ENCODE measurements around the gene USP49.

The USP49 gene

DNA sequence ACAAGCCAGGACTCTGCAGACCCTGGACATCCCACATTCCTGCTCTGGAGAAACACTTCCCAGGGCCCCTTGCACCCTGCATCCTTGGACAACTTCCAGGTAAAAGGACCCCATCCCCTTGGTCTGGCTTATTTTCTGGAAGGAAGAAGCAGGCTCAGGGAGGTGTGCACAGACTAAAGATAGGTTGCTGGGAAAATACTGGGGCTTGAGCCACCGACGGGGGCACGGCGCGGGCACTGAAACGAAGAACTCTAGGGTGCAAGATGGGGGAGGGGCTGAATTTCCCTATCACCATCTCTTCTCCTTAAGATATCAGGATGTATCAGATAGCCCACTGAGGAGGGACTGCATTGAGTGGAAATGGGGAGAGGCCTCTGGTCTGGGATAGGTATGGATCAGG lies 116.3 kb downstream of the USP49 start:
- Histone ChIP-seq H3K9ac (ENCODE audit: low read depth, low read length) (peak overlapping the region; percentile 69), H4K20me1 (ENCODE audit: insufficient read depth, low read length) (no peaks in the 10 kb centered on the region), H3K79me2 (ENCODE audit: insufficient read depth, low read length) (peaks cover 9% of the 10 kb centered on the region), H3K4me3 (ENCODE audit: low read depth in 1 of 2, low read length in 2 of 2) (peak overlapping the region; percentile 59 to 81; a peak in 3 of 4 replicates), H3K4me2 (ENCODE audit: insufficient read depth, low read length) (peak overlapping the region; percentile 92), H3K4me1 (ENCODE audit: insufficient read depth, low read length) (peaks cover 27% of the 10 kb centered on the region), H2AFZ (ENCODE audit: low read depth, low read length) (peak overlapping the region; percentile 72), H3K27ac (ENCODE audit: low read length) (peak overlapping the region; percentile 68; the same call in 1 of the 2 replicates), H3K9me3 (ENCODE audit: insufficient read depth, low read length, severe bottlenecking) (no peaks in the 10 kb centered on the region), H3K27me3 (ENCODE audit: insufficient read depth, low read length, poor library complexity) (peaks cover 4% of the 10 kb centered on the region), H3K36me3 (ENCODE audit: insufficient read depth, low read length) (peaks cover 23% of the 10 kb centered on the region)
- no peak for TF ChIP-seq EZH2 (IDR thresholded peaks at IDR 0.05; ENCODE audit: borderline replicate concordance, low read depth, low read length, severe bottlenecking)
- TF ChIP-seq, protein P1, sequence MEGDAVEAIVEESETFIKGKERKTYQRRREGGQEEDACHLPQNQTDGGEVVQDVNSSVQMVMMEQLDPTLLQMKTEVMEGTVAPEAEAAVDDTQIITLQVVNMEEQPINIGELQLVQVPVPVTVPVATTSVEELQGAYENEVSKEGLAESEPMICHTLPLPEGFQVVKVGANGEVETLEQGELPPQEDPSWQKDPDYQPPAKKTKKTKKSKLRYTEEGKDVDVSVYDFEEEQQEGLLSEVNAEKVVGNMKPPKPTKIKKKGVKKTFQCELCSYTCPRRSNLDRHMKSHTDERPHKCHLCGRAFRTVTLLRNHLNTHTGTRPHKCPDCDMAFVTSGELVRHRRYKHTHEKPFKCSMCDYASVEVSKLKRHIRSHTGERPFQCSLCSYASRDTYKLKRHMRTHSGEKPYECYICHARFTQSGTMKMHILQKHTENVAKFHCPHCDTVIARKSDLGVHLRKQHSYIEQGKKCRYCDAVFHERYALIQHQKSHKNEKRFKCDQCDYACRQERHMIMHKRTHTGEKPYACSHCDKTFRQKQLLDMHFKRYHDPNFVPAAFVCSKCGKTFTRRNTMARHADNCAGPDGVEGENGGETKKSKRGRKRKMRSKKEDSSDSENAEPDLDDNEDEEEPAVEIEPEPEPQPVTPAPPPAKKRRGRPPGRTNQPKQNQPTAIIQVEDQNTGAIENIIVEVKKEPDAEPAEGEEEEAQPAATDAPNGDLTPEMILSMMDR (IDR thresholded peaks at IDR 0.05; ENCODE audit: borderline replicate concordance, extremely low read depth, low read length, poor library complexity, severe bottlenecking): no peak
- no peak for ATAC-seq (ENCODE audit: insufficient read depth, low read depth)
- no peak for DNase-seq

- Histone ChIP-seq H3K79me2 (ENCODE audit: insufficient read depth, low read length) (peaks cover 9% of the 10 kb centered on the region), H3K9me3 (ENCODE audit: insufficient read depth, low read length, severe bottlenecking) (no peaks in the 10 kb centered on the region), H3K4me2 (ENCODE audit: insufficient read depth, low read length) (no peak overlapping the region), H3K4me1 (ENCODE audit: insufficient read depth, low read length) (peaks cover 27% of the 10 kb centered on the region), H2AFZ (ENCODE audit: low read depth, low read length) (no peak overlapping the region), H3K27ac (ENCODE audit: low read length) (no peak overlapping the region), H3K4me3 (ENCODE audit: low read depth in 1 of 2, low read length in 2 of 2) (no peak overlapping the region), H3K27me3 (ENCODE audit: insufficient read depth, low read length, poor library complexity) (peaks cover 4% of the 10 kb centered on the region), H3K36me3 (ENCODE audit: insufficient read depth, low read length) (peaks cover 25% of the 10 kb centered on the region), H4K20me1 (ENCODE audit: insufficient read depth, low read length) (no peaks in the 10 kb centered on the region), H3K9ac (ENCODE audit: low read depth, low read length) (no peak overlapping the region)
- TF ChIP-seq, protein P1 (IDR thresholded peaks at IDR 0.05; ENCODE audit: borderline replicate concordance, extremely low read depth, low read length, poor library complexity, severe bottlenecking): no peak
- TF ChIP-seq EZH2 (IDR thresholded peaks at IDR 0.05; ENCODE audit: borderline replicate concordance, low read depth, low read length, severe bottlenecking): no peak
- DNase-seq (no peak), ATAC-seq (ENCODE audit: insufficient read depth, low read depth) (no peak)
These were observed 117.5 kb downstream of the USP49 start for GRCh38 chr6:41777551-41778285.

GRCh38 chr6:41775293-41775882 lies 119.8 kb downstream of the USP49 start:
- H3K9ac ChIP-seq (ENCODE audit: low read depth, low read length): no peak overlapping the region; the same call in 1 of the 2 replicates
- H3K4me3 ChIP-seq (ENCODE audit: low read depth in 1 of 2, low read length in 2 of 2): no peak overlapping the region
- H3K4me1 ChIP-seq (ENCODE audit: insufficient read depth, low read length): peaks cover 16% of the 10 kb centered on the region
- H3K9me3 ChIP-seq (ENCODE audit: insufficient read depth, low read length, severe bottlenecking): no peaks in the 10 kb centered on the region
- no peak overlapping the region for H3K4me2 ChIP-seq (ENCODE audit: insufficient read depth, low read length)
- ATAC-seq (ENCODE audit: insufficient read depth, low read depth) (no peak), DNase-seq (no peak)
- H4K20me1 ChIP-seq (ENCODE audit: insufficient read depth, low read length): no peaks in the 10 kb centered on the region
- H3K27me3 ChIP-seq (ENCODE audit: insufficient read depth, low read length, poor library complexity): no peaks in the 10 kb centered on the region
- H3K27ac ChIP-seq (ENCODE audit: low read length): no peak overlapping the region
- TF ChIP-seq, protein P1 (IDR thresholded peaks at IDR 0.05; ENCODE audit: borderline replicate concordance, extremely low read depth, low read length, poor library complexity, severe bottlenecking): no peak
- H2AFZ ChIP-seq (ENCODE audit: low read depth, low read length): no peak overlapping the region
- H3K36me3 ChIP-seq (ENCODE audit: insufficient read depth, low read length): peaks cover 45% of the 10 kb centered on the region
- H3K79me2 ChIP-seq (ENCODE audit: insufficient read depth, low read length): peaks cover 9% of the 10 kb centered on the region

Data from DND-41 (cell line).